Nucleus accumbens (tissue), 56 donors: ENCODE measurements around the gene UBXN11.
A peak's percentile ranks its signal among the peaks of the same experiment; 100 is the strongest.

Source experiments
- DNase-seq, 56 donors: peaks; one replicate each; lab custom pipeline; 2025; lab: John Stamatoyannopoulos, UW

Gene UBXN11

DNA sequence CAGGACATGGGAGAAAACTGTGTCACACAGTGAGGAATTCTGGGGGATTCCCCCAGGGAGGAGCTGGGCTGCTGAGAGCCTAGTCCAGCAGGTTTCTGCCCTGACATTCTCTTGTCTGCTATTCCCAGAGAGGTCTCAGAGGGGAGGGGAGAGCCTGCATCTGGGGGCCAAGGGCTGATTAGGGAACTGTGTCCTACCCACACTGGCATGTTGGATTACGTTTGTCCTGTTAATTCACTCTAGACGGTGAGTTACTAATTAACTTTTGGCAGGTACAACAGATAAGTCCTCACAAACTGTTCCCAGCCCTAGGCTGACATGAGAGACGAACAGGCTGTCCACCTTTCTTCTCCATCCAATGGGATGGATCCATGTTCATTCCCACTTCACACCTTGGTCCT, 29.2 kb downstream of the UBXN11 start:
- DNase-seq, result no peak

DNA sequence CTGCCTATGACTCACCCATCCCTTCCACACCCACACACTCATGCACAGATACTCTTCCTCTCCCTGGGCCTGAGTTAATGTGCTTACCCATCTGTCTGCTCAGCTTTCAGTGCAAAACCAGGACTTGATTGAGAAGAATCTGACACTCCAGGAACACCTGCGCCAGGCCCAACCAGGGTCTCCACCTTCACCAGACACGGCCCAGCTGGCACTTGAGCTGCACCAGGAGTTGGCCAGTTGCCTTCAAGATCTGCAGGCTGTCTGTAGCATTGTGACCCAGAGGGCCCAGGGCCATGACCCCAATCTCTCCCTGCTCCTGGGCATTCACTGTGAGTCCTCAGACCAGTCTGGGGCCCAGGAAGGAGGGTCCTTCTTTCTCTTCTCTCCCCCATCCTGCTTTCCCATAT, 30.0 kb downstream of the UBXN11 start:
- peak in 2 of 56 donors; percentile 24 to 26 for DNase-seq

DNA sequence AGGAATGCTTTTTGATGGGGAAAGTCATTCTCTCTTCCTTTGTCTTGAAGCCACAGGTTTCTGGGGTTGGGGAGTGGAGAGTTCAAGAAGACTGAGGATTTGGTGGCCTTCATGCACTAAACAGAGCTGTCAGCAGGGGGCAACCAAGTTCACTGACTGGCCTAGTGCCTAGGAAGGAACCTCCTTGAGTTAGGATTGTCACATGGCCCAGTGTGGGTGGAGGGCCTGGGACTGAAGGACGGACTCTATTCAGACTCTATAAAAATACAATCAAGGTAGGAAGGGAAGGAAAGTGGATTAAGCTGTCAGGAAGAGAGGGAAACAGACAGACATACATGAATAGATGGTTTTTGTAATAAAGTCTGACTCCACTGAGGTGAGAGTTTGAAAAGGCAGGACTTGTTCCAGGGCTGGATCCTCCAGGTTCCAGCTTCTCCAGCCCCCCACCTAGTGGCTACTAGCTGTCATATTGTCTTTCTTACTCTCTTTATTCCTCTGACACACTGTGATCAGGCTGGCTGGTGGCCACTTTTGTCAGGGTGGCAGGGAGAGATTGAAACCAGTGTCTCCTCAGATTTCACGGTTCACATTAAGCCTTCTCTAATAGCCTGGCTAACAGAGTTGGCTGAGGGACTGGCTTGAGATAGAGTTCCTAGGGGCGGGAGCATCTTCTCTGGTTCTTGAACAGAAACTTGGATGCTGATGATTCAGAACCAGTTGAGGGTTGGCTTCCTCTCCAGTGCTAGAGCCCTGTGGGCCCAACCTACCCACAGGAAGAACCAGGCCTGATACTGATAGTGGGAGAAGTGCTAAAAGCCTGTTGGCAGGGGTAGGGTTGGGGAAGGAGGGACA, 30.6 kb downstream of the UBXN11 start:
- DNase-seq, result peak in 49 of 56 donors; percentile 14 to 86 (median 58)

DNA sequence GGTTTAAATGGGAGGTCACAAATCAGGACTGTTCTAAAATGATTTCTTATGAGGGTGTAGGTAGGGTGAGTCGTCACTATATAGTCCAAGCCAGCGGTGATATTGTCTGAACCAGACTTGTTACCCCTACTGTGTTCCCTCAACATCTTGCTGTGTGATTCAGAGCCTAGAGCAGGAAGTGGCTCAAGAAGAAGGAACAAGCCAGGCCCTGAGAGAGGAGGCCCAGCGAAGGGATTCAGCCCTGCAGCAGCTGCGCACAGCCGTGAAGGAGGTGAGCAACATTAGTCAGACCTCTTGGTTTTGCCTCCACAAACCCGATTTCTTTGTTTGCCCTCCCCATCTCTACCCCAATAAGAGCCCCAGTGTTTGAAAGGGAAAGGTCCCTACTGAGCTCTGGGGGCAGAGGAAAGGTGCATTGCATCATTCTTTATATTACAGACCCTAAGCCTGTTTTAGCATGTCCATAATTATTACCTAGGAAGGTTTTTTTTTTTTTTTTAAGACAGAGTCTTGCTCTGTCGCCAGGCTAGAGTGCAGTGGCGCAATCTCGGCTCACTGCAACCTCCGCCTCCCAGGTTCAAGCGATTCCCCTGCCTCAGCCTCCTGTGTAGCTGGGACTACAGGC, 31.5 kb downstream of the UBXN11 start:
- no peak for DNase-seq

DNA sequence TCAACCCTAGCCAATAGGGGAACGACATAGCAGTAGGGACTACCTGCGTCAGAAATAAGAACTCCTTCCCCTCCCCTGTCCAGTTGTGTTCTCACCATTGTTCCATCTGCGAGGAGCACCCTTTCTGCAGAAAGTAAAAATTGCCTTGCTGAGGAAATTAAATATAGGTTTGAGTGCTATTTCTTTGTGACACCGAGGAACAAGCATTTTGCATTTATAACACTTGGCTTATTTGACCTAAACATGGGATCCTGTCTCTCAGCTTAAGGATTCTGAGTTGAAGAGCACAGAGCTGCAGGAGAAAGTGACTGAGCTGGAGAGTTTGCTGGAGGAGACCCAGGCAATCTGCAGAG, 37.3 kb downstream of the UBXN11 start:
- no peak for DNase-seq

DNA sequence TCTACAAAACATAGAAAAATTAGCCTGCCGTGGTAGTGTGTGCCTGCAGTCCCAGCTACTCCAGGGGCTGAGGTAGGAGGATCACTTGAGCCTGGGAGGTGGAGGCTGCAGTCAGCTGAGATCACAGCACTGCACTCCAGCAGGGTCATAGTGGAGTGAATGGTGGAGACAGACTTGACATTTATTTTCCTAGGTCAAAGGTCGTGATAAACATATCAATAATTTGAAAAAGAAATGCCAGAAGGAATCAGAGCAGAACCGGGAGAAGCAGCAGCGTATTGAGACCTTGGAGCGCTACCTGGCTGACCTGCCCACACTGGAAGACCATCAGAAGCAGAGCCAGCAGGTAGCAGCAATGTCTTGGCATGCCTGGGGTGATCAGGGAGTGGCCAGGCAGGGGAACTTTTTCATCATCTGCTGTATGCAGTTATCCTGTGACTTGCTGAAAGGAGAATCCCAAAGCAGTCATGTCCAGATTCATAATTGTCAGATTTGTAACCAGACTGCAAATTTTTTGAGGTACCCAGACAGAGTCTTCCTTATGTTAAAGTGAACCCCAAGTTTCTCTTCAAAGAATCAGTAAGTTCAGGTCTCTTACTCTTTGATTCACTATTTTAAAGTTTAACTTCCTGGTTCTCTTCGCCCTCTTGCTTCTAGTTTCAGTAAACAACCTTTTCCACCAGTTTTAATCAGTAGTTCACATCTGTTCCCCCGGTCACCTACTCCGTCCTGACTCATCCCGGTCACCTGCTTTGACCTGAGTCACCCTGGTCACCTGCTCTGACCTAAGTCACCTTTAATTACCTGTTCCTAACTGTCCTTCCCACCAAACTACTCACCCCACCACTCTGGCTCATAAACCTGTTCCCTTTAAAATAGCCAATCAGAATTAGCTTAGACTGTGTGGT, 37.9 kb downstream of the UBXN11 start:
- no peak for DNase-seq

DNA sequence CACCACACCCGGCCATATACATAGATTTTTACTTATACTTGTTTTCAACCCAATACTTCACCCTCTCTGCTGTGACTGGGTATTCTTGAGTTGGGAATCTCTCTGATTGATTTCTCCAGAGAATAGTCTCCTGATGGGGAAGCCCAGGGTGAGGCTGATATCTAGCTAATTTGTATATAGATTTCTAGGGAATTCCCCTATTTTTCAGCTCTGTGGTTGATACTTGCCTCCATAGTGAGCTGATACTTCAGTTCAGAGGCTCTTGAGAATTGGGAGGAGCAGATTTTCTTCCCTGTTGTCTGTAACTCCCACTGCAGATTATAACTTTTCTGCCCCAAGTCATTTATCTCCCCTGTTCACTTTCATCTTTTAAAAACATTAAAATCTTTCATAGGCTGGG, 41.0 kb downstream of the UBXN11 start:
- DNase-seq, result no peak

DNA sequence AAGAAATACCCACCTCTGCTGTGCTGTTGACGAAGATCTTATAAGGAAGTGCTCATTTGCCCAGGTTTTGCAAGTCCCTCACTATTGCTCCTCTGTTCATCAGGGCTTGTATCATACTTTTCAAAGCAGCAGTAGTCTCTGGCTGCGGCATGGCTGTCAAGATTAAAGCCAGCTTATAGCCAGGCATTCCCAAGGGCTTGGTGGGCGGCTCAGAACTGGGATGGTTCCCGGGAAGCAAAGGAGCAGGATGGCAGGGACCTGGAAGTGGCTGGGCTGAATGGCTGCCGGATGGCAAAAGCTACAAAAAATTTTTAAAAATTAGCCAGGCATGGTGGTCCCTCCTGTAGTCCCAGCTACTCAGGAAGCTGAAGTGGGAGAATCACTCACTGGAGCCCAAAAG, 43.2 kb downstream of the UBXN11 start:
- DNase-seq, result no peak

DNA sequence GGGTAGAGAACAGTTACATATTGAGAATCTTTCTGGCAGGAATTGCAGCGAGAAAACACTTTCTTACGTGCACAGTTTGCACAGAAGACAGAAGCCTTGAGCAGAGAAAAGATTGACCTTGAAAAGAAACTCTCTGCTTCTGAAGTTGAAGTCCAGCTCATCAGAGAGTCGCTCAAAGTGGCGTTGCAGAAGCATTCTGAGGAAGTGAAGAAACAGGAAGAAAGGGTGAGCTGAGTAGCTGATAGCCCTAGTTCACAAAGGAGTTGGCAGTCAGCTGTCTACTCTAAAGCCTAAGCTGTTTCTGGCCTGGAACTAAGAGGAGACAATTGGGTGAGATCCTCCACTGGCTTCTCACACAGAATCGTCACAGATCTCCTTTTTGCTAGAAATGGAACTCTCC, 46.9 kb downstream of the UBXN11 start:
- no peak for DNase-seq

DNA sequence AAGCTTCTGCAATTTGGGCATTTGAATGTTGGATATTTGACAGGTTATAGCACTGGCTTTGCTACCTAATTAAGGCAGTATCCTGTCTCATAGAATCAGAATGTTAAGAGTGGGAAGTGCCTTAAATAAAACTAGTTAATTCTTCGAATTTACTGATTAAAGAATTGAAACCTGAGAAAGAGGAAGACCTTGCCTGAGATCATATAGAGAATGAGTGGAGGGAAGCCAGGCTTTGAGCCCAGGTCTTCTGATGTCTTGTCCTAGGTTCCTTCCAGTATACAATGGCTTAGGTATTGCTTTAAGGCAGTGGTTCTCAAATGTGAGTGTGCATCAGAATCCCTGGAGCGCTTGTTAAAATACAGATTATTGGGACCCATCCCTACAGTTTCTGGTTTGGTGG, 47.4 kb downstream of the UBXN11 start:
- no peak for DNase-seq

DNA sequence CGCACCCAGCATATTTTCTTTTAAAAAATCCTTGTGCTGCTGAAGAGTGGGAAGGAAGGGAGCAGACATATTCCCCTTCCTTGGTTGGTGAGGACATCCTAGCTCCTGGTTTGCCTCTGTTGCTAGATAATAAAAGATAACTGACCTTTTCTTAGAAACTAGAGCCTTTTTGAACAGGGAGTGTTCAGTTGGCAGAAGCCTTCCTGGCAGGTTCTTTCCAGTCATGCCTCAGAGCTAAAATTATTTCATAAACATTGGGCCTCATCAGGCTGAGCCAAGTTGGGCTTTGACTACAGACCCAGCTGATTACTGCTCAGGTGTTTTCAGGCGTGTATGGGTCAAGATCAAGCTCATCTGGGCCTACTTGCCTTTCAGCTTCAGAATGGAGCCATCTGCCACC, 49.2 kb downstream of the UBXN11 start:
- no peak for DNase-seq

DNA sequence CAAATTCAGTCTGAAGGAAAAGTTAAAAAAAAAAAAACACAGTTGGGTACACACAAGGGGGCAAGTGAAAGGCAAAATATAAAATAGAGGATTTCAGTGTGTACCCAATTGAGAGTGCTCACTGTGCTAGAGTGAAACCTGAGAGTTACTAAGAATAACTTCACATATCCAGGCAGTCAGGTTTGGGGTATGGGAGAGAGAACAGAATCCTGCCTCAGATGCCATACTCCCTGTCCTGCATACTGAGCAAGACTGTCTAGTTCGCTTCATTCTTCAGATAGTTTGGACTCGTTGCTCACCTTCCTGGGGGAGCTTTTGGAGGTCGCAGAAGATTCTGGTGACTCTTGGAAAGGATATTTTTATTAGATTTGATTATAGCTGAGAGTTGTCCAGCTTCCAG, 52.0 kb downstream of the UBXN11 start:
- no peak for DNase-seq

DNA sequence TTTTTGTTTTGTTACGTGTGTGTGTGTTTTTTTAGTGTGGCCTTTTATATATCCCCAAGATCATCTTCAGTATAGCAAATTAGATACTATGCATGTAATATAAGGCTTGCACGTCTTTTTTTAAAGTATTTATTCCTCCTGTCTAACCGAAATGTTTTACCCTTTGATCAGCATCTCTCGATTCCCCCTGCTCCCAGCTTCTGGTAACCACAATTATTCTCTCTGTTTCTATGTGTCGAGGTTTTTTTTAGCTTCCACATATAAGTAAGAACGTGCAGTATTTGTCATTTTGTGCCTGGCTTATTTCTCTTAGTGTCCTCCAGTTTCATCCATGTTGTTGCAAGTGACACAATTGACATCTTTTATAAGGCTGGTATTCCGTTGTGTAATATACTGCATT, 53.7 kb downstream of the UBXN11 start:
- no peak for DNase-seq

DNA sequence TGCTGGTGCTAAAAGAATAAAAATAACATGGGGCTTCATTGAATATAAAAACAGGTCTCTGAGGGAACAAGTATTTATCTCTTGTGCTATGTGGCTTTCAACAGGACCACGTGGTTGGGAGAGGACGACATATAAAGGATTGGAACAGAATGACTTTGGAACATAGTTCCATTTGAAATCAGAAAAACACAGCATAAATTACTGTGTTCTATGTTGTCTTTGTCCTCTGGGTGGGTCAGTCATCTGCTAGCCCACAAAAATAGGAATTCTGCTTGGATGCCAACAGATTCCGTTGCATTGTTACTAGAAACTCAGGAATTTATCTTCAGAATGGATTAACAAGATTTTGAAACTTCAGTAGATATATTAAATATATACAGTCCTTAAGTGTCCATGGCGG, 66.5 kb downstream of the UBXN11 start:
- DNase-seq, result peak in 13 of 56 donors; percentile 0 to 43 (median 18)

DNA sequence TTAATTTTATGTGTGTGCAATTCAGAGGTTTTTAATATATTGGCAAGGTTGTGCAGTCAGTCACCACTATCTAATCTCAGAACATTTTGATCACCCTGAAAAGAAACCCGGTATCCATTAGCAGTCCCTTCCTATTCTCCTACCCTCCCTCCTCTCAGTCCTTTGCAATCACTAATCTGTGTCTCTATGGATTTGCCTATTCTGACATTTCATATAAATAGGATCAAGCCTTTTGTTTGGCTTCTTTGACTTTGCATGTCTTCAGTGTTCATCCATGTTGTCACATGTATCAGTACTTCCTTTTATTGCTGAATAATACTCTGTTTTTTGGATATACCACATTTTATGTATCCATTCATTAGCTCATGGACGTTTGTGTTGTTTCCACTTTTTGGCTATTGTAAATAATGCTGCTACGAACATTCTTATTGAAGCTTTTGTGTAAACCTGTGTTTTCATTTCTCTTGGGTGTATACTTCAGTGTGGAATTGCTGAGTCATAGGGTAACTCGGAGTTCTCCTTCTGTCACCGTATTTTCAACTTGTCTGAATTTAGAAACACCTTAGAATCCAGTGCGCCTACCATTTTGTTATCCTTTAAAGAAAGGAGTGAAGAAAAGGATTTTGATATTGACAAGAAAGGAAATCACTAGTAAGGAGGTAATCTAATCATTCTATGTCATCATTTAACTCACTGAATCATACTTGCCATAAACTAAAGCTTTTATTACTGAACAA, 69.0 kb downstream of the UBXN11 start:
- no peak for DNase-seq

DNA sequence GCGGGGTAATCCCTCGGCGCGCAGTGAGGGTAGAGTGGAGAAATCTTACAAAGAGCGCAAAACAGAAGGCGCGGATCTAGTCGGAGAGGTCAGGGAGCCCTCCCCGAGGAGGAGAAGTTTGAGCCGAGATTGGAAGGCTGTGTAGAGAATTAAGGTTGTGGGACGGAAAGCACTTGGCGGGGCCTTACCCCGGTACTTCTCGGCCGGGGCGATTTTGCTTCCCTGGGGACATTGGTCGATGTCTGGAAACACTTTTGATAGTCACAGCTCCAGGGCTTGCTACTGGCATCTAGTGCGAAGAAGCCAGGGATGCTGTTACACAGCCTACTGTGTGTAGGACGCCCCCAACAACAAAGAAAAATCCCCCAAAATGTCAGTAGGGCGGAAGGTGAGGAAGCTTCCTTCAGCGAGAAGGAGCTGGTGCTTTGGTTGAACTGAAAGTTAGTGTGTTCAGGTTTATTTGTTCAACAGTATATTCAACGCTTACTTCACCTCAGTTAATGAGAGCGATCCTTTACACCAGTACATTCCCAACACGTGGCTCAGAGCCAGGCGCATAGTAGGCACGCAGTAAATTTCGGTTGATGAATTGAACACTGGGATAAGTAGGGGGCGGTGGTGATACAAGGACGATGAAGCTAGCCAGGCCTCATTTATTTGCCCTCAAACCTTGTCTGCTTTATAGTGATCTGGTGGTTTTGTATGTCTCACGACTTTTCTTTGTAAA, 71.6 kb downstream of the UBXN11 start:
- DNase-seq, result peak in 13 of 56 donors; percentile 1 to 47 (median 18)

DNA sequence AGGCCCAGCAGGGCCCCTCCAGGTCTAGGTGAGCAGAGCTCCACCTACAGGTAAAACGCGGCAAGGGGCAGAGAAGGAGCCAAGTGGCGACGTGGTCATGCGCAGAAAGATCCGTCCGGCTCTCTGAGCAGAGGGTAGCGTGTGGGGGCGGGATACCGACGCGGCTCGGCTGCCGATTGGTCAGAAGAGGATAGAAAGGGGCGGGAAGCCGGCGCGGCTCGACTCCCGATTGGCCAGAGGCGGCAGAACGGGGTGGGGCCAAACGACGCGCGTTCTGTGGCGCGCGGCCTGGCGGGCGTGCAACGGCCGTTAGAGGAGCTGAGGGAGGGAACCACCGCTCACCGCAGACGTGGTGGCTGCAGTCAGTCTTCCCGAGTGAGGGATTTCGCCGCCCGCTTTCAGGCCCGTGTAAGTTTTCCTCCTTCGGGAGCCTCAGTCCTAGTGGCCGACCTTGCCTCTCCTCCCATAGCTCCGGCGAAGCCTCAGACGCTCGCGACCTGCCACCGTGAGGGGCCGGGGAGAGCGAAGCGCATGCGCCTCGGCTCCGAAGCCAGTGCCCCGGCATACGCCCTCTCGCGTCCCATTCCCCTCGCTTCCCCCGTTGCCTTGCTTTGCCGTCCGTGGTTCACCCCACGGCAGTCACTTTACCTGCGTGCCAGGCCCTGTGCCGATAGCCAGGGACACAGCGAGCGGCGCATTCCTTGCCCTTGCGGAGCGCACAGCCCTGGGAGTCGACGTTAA, 72.4 kb downstream of the UBXN11 start, which contains the start of gene CEP85:
Gene CEP85 (plus strand): TSS at position 298 of the 741 bp plus-strand sequence. CDS start 5,584 bp downstream, outside the sequence.
- DNase-seq, result peak; percentile 57 to 99 (median 97)
